OCI-LY3 (cell line): ENCODE results near the gene MAP7D3.

Source experiments
- EZH2phosphoT487 ChIP-seq: fragments of 200-600 bp; shearing (Covaris generic); IDR thresholded peaks from 2 replicates; pipeline ENCODE4 v1.6.1; 2018; ENCODE audit warnings: antibody characterized with exemption, mixed run types, low read depth
- TF ChIP-seq, protein P1 (sequence below): fragments of 200-600, 300-600 bp; sonication (generic); IDR thresholded peaks from 2 replicates; pipeline ENCODE4 v1.5.1; 2014; ENCODE audit warnings: antibody characterized with exemption, low read length, low read depth

DNA sequence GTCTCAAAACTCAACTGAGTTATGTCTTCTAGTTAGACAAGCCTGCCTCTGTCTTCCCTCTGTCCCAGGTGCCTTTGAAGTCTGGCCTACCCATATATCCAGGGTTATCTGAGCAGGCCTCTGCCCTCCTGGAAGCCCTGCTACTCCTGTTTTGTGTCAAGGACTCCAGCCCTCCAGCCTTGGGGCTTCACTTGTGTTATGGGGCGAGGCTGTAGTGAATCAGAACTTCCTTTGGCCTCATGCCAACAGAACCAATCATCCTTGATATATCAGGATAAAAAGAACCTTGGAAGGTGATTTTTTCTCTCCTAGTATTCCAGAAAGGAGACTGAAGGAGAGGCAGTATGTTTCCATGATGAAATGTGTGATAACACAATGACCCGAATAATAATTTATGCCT lies 40.6 kb upstream of the MAP7D3 start:
- TF ChIP-seq, protein P1, sequence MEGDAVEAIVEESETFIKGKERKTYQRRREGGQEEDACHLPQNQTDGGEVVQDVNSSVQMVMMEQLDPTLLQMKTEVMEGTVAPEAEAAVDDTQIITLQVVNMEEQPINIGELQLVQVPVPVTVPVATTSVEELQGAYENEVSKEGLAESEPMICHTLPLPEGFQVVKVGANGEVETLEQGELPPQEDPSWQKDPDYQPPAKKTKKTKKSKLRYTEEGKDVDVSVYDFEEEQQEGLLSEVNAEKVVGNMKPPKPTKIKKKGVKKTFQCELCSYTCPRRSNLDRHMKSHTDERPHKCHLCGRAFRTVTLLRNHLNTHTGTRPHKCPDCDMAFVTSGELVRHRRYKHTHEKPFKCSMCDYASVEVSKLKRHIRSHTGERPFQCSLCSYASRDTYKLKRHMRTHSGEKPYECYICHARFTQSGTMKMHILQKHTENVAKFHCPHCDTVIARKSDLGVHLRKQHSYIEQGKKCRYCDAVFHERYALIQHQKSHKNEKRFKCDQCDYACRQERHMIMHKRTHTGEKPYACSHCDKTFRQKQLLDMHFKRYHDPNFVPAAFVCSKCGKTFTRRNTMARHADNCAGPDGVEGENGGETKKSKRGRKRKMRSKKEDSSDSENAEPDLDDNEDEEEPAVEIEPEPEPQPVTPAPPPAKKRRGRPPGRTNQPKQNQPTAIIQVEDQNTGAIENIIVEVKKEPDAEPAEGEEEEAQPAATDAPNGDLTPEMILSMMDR = no peak
- no peak for TF ChIP-seq EZH2phosphoT487
